HFF-Myc (cell line): ENCODE results near the gene TEX54.
"Not testable (repeated sequence)": the region's sequence is repeated elsewhere in the genome, so short reads cannot be mapped to it uniquely, and the experiment has no call there.

Experiments
- DNase-seq: peaks from one replicate; pipeline ENCODE4 v3.0.0-alpha.2; 2011; ENCODE audit warnings: low read depth; ENCODE audit errors: extremely low read depth
- H3K4me3 ChIP-seq: replicated peaks from 2 replicates; pipeline ENCODE4 v1.5.1; 2011; ENCODE audit warnings: low read depth, mild to moderate bottlenecking, control low read depth, low read length
- TF ChIP-seq, protein P1 (sequence below): IDR thresholded peaks from 2 replicates; pipeline ENCODE4 v1.5.1; 2012; ENCODE audit warnings: mild to moderate bottlenecking, low read depth, low read length, control low read depth; ENCODE audit errors: missing control alignments

Gene TEX54

DNA sequence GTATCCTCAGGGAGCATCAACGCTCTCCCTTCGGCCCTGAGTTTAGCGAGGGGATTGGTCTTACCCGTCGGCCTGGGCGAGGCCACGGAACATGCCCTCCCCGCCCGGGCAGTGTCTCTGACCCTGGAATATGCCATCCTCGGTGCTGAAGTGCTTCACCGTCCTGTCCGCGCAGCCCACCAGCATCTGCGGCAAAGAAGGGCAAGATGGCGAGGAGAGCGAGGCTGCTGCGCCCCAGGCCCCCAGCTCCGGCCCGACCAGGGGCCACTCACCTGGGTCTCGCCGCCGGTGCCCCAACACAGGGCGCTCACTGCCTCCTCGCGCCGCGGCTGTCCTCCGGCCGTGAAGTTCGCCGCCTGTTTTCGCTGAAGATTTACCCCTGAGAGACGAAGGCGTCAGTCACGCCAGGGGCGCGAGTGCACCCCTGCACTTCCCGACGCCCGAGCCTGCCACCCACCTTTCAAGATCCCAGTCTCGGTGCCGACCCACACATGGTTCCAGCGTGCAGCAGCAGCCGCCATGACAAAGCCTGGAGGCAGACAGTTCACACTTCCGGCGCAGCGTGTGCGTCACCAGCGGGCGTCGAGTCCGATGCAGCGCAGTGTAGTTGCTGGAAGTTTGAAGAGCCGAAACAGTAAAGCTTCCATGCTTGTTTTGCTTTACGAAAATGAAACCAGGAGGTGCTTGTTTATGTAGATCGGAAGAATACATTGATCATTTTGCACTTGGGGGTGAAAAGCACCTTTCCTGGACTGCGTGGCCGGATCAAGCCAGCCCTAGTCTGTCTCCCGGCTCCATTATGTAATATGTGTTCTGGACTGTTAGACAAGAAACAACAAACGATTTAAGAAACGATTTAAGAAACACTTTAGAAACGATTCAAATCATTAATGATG lies 6.7 kb upstream of the TEX54 start, which contains the start of gene WDR74:
TSS of gene WDR74 (minus strand) at position 541 of the 896 bp plus-strand sequence. CDS start at position 521, 20 bp downstream.
- TF ChIP-seq, protein P1, sequence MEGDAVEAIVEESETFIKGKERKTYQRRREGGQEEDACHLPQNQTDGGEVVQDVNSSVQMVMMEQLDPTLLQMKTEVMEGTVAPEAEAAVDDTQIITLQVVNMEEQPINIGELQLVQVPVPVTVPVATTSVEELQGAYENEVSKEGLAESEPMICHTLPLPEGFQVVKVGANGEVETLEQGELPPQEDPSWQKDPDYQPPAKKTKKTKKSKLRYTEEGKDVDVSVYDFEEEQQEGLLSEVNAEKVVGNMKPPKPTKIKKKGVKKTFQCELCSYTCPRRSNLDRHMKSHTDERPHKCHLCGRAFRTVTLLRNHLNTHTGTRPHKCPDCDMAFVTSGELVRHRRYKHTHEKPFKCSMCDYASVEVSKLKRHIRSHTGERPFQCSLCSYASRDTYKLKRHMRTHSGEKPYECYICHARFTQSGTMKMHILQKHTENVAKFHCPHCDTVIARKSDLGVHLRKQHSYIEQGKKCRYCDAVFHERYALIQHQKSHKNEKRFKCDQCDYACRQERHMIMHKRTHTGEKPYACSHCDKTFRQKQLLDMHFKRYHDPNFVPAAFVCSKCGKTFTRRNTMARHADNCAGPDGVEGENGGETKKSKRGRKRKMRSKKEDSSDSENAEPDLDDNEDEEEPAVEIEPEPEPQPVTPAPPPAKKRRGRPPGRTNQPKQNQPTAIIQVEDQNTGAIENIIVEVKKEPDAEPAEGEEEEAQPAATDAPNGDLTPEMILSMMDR, result no peak
- peak; percentile 81 for DNase-seq
- H3K4me3 ChIP-seq, result peak within 1 kb of the TSS; percentile 99

DNA sequence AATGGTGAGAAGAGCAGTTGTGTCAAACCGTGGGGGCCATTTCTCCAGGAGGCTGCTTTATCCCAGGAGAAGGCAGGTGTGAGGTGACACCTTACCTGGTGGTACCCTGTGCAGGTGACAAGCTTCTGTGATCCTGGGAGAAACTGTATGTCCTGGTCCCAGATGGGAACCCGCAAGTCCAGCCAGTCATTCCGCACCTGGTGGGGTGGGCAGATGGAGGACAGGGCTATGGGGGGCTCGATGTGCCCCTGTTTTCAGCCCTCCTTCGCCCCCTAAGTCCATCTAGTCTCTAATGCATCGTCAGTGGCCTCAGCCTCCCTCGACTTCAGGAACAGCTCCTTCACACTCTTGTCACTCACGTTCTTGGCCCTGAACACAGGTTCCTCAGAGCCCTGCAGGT lies 2.7 kb upstream of the TEX54 start:
- no peak overlapping the region for H3K4me3 ChIP-seq
- DNase-seq, result no peak
- TF ChIP-seq, protein P1, result no peak

DNA sequence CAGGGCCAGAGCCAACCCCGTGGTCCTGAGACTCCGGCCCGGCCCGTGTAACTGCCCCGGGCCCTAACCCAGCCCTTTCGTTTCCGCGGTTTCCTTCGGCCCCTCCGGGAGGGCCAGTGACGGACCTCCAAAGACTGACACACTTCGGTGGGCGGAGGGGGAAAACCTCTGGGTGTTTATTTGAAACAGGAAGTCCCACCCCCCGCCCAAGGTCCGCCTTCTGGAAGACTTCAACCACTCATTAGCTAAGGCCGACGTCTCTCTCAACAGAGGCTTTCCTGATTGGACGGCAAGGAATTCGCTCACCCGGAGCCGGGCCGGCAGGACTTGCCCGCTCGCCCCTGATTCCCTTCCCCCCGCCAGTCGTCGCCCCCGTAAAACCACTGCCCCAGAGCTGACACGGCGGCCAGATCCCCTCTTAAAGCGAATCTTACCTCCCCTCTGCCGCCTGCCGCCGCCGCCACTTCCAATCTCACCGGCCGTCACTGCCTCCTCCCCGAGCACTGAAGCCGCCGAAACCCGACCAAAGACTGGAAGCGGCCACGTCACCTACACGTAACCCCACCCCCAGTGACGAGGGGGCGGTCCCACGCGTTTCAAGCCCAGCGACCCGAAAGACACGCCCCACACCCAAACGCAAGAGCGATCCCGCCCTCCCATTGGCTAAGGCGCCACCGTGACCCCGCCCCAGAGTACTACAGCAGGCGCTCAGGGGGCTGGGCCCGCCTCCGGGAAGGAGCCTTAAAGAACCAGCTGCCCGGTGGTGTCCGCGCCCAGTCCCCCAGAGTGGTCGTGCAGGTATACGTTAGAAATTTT lies 913 bp downstream of the TEX54 start, which contains the start of gene STX5:
TSS of gene STX5 (minus strand) at position 532 of the 816 bp plus-strand sequence. CDS start 808 bp downstream, outside the sequence.
- TF ChIP-seq, protein P1, result no peak
- DNase-seq, result peak; percentile 96
- peak within 1 kb of the TSS; percentile 76 for H3K4me3 ChIP-seq

DNA sequence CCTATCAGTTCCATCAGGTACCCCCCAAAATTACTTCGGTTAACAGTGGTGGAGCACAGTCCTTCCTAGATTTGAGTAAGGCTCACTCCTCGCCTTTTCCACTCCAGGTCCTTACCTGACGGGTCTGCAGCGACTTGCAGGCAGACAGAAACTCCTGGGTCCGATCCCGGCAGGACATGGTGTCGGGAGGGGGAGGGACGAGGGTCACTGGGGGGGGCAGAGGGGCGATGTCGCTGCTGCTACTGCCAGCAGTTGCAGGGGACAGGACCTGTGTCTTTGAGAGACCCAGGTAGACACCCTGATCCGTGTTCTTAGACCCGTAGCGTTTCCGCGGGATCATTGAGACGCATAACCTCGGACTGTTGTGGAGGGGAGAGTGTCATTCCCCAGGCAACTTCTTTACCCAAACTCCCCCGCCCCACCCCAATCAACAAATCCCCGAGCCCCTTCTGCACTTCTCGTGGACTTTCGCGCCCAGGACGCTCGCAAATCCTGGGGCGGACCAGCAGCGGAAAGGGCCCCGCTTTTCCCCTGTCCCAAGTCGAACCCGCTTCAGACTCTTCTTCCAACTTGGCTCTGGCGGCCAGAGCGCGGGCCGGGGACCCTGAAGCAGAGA lies 1.6 kb downstream of the TEX54 start:
- TF ChIP-seq, protein P1, result no peak
- DNase-seq, result no peak
- H3K4me3 ChIP-seq, result peak overlapping the region; percentile 76

DNA sequence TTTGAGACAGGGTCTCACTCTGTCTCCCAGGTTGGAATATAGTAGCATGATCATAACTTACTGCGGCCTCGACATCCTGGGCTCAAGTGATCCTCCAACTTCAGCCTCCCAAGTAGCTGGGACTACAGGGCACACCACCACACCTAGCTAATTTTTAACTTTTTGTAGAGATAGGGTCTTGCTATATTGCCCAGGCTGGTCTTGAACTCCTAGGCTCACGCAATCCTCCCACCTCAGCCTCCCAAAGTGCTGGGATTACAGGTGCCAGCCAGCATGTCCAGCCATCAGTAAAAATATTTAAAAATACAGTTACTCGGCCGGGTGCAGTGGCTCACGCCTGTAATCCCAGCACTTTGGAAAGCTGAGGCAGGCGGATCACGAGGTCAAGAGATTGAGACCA lies 4.5 kb downstream of the TEX54 start:
- not testable (repeated sequence) for H3K4me3 ChIP-seq, DNase-seq

DNA sequence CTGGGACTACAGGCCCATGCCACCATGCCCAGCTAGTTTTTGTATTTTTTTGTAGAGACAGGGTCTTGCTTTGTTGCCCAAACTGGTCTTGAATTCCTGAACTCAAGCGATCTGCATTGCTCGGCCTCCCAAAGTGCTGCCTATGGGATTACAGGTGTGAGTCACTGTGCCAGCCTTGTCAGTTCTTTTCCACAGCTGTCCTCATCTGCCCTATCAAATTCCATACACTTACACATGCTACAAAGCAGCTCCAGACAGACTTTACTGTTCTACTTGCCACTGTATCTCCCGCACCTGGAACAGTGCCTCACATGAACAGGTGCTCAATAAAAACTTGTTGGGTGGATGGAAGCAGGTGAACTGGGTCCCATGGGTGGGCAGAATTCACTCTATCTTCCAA lies 9.0 kb downstream of the TEX54 start:
- no peak overlapping the region for H3K4me3 ChIP-seq
- TF ChIP-seq, protein P1, result no peak
- DNase-seq, result no peak
